ENCODE results near the gene DPP4. TPM values are rescaled to one million over a fixed set of nuclear protein-coding genes. Genes with fewer than 3 reads are reported as not detected.

DPP4 gene
- total RNA-seq, 1 donor from 2014 or later = 0.49 TPM

GRCh38 chr2:161946489-161947107 is 127.4 kb downstream of the DPP4 start:
- H3K4me1 Mint-ChIP-seq = no peaks in the 10 kb centered on the region
- no peaks in the 10 kb centered on the region for H4K20me1 ChIP-seq (ENCODE audit: low read depth)
- no peaks in the 10 kb centered on the region for H3K79me2 ChIP-seq (ENCODE audit: low read depth)
- H3K36me3 Mint-ChIP-seq = no peaks in the 10 kb centered on the region
- no peaks in the 10 kb centered on the region for H3K36me3 ChIP-seq
- no peak for TF ChIP-seq EZH2 (IDR thresholded peaks at IDR 0.05)
- peak; percentile 74 for TF ChIP-seq CTCF (IDR thresholded peaks at IDR 0.05)
- H3K4me2 ChIP-seq = no peak overlapping the region
- no peaks in the 10 kb centered on the region for H3F3A ChIP-seq (ENCODE audit: low read depth)
- H3K27ac Mint-ChIP-seq = no peak overlapping the region
- H3K27me3 Mint-ChIP-seq (ENCODE audit: insufficient read depth, low read depth) = no peaks in the 10 kb centered on the region
- no peak overlapping the region for H2AFZ ChIP-seq (replicated peaks)
- H3K9me3 Mint-ChIP-seq = no peaks in the 10 kb centered on the region
- peaks cover 4% of the 10 kb centered on the region for H3K27me3 ChIP-seq
- H3K9ac ChIP-seq = no peak overlapping the region
- H3K4me3 ChIP-seq = no peak overlapping the region
- DNase-seq (ENCODE audit: low spot score) = peak; percentile 9
- H3K27ac ChIP-seq = no peak overlapping the region
- no peak overlapping the region for H3K4me3 Mint-ChIP-seq
- H3K4me1 ChIP-seq = no peaks in the 10 kb centered on the region
- no peaks in the 10 kb centered on the region for H3K9me3 ChIP-seq (ENCODE audit: low read depth)

GRCh38 chr2:161943011-161943410 is 131.0 kb downstream of the DPP4 start:
- Mint-ChIP-seq H3K4me1 (no peaks in the 10 kb centered on the region), H3K9me3 (no peaks in the 10 kb centered on the region), H3K4me3 (no peak overlapping the region), H3K36me3 (no peaks in the 10 kb centered on the region), H3K27me3 (ENCODE audit: insufficient read depth, low read depth) (no peaks in the 10 kb centered on the region), H3K27ac (no peak overlapping the region)
- Histone ChIP-seq H3K9me3 (ENCODE audit: low read depth) (no peaks in the 10 kb centered on the region), H3F3A (ENCODE audit: low read depth) (no peaks in the 10 kb centered on the region), H3K4me1 (no peaks in the 10 kb centered on the region), H3K79me2 (ENCODE audit: low read depth) (no peaks in the 10 kb centered on the region), H2AFZ (replicated peaks) (no peak overlapping the region), H3K9ac (no peak overlapping the region), H4K20me1 (ENCODE audit: low read depth) (no peaks in the 10 kb centered on the region), H3K36me3 (no peaks in the 10 kb centered on the region), H3K27ac (no peak overlapping the region), H3K4me2 (no peak overlapping the region), H3K27me3 (peaks cover 9% of the 10 kb centered on the region), H3K4me3 (no peak overlapping the region)
- no peak for DNase-seq (ENCODE audit: low spot score)
- TF ChIP-seq EZH2phosphoT487 (IDR thresholded peaks at IDR 0.05) (no peak), CTCF (IDR thresholded peaks at IDR 0.05) (no peak), EZH2 (IDR thresholded peaks at IDR 0.05) (no peak)

Small RNA genes within 50 kb of the gene (small RNA-seq; reads per million reads assigned to genes)
- not detected for gene TIMM8AP1

Other genes with a start within 250 kb of the DPP4 start
- gene GCG, start 78.0 kb upstream of the DPP4 start, total RNA-seq (ENCODE audit: low replicate concordance) = not detected in 2 replicates
- gene FAP, start 169.2 kb upstream of the DPP4 start, total RNA-seq (ENCODE audit: low replicate concordance) = not detected in 2 replicates
- 0.09 and 0.79 TPM in 2 replicates for gene IFIH1, start 244.5 kb upstream of the DPP4 start, total RNA-seq (ENCODE audit: low replicate concordance)

Measured in neural progenitor cell (in vitro differentiated cells).